Lower leg skin (tissue), 4 donors: ENCODE results near the gene NELFCD. TPM values are rescaled to one million over a fixed set of nuclear protein-coding genes. Genes with fewer than 3 reads are reported as not detected.

Source experiments
- DNase-seq, 2 donors: peaks; one replicate each; pipeline ENCODE4 v3.0.0-alpha.2; 2019; ENCODE audit warnings: low spot score in 2 of 2
- H3K4me3 ChIP-seq: fragments of 200-600 bp; sonication (generic); 2 replicates; pipeline ENCODE4 v1.5.1; 2017; ENCODE audit warnings: mild to moderate bottlenecking, low read depth; ENCODE audit not compliant: poor library complexity, severe bottlenecking
- CTCF ChIP-seq, 3 donors: fragments of 450-650 bp; IDR thresholded peaks; one replicate each; pipeline ENCODE4 v1.5.1; 2016; ENCODE audit warnings: antibody characterized with exemption in 3 of 3, mild to moderate bottlenecking in 3 of 3, moderate library complexity in 2 of 3
- POLR2A ChIP-seq, 2 donors: fragments of 450-650 bp; IDR thresholded peaks; one replicate each; pipeline ENCODE4 v1.6.1; 2016 to 2017; ENCODE audit warnings: antibody characterized with exemption in 2 of 2, mild to moderate bottlenecking in 1 of 2, moderate library complexity in 1 of 2
- WGBS, 2 donors: methylation state at CpG; one replicate each; pipeline ENCODE4 v1.1.5; 2018; 5-methylcytosine and 5-hydroxymethylcytosine counted together
- intact Hi-C: fragments of 100-400 bp; cut with DNase I; formaldehyde crosslinking; loops from one replicate; pipeline ENCODE4 v1.15.0; 2023; ENCODE audit warnings: low total_unique reads
- total RNA-seq, 4 donors: library from RNA; depleted of rRNA; stranded (reverse); fragments of >200 nt; gene quantifications; one replicate each; pipeline ENCODE4 v1.1.0, GENCODE V29; 2016

Gene NELFCD
- total RNA-seq, 4 donors from 2014 or later: 36.9 to 53.8 (median 44.6) TPM

- WGBS, 2 donors: 87 to 89% methylated on average over 23 of the region's 23 CpGs
- DNase-seq: peak in 1 of 2 donors; percentile 84
- no peak overlapping the region for H3K4me3 ChIP-seq
- intact Hi-C loops: no loop called here
- TF ChIP-seq POLR2A (IDR thresholded peaks at IDR 0.05) (no peak), CTCF (IDR thresholded peaks at IDR 0.05) (no peak)
Measured at GRCh38 chr20:58993332-58994248, 12.5 kb downstream of the NELFCD start.

- peak in 1 of 2 donors; percentile 76 for DNase-seq
- WGBS, 2 donors: 80% methylated on average over 17 of the region's 17 CpGs
- intact Hi-C loops: no loop called here
- TF ChIP-seq CTCF (IDR thresholded peaks at IDR 0.05): no peak
- TF ChIP-seq POLR2A (IDR thresholded peaks at IDR 0.05): no peak
- no peak overlapping the region for H3K4me3 ChIP-seq
Measured at GRCh38 chr20:58994390-58995159, 13.5 kb downstream of the NELFCD start.

GRCh38 chr20:58995461-58996225, 14.6 kb downstream of the NELFCD start:
- no peak for DNase-seq
- 88 to 93% methylated on average over 18 of the region's 18 CpGs for WGBS, 2 donors
- TF ChIP-seq CTCF (IDR thresholded peaks at IDR 0.05) (no peak), POLR2A (IDR thresholded peaks at IDR 0.05) (no peak)
- intact Hi-C loops: no loop called here
- H3K4me3 ChIP-seq: no peak overlapping the region

GRCh38 chr20:58996226-58996611, 15.2 kb downstream of the NELFCD start:
- no peak for DNase-seq
- intact Hi-C loops: no loop called here
- H3K4me3 ChIP-seq: no peak overlapping the region
- 92 to 93% methylated on average over 12 of the region's 12 CpGs for WGBS, 2 donors
- TF ChIP-seq CTCF (IDR thresholded peaks at IDR 0.05): no peak
- no peak for TF ChIP-seq POLR2A (IDR thresholded peaks at IDR 0.05)

- TF ChIP-seq POLR2A (IDR thresholded peaks at IDR 0.05): no peak
- no peak for TF ChIP-seq CTCF (IDR thresholded peaks at IDR 0.05)
- DNase-seq: no peak
- intact Hi-C loops: no loop called here
- H3K4me3 ChIP-seq: no peak overlapping the region
- 93 to 95% methylated on average over 24 of the region's 24 CpGs for WGBS, 2 donors
Measured at GRCh38 chr20:58997141-58997770, 16.2 kb downstream of the NELFCD start.
